Peyer's patch (tissue), 4 donors: ENCODE results near the gene PACS2.

ENCODE experiments used
- CTCF ChIP-seq, 6 experiments: fragments of 450-650 bp in 4 of 6; fragments of 200-600 bp in 2 of 6; sonication (generic) in 1 of 6; IDR thresholded peaks; one replicate each; pipeline ENCODE4 v1.5.1; 2017 to 2019; ENCODE audit warnings: antibody characterized with exemption in 6 of 6, mild to moderate bottlenecking in 3 of 6, moderate library complexity in 1 of 6
- POLR2A ChIP-seq, 2 donors: fragments of 450-650 bp; IDR thresholded peaks; one replicate each; pipeline ENCODE4 v1.5.1; 2017; ENCODE audit warnings: antibody characterized with exemption in 2 of 2, mild to moderate bottlenecking in 2 of 2, moderate library complexity in 2 of 2

- no peak for TF ChIP-seq CTCF (IDR thresholded peaks at IDR 0.05)
- TF ChIP-seq POLR2A (IDR thresholded peaks at IDR 0.05) = no peak
These were observed 124.6 kb downstream of the PACS2 start for GRCh38 chr14:105439179-105439578.
